H9 (cell line): Measurements from ENCODE around the gene MTMR12. TPM values are rescaled to one million over a fixed set of nuclear protein-coding genes. Genes with fewer than 3 reads are reported as not detected.

ENCODE experiments used
- DNase-seq: peaks from one replicate; pipeline ENCODE4 v3.0.0-alpha.2; 2017
- H2AFZ ChIP-seq: one replicate; pipeline ENCODE4 v1.6.1; 2013; ENCODE audit warnings: mild to moderate bottlenecking, low read length, control low read depth, moderate library complexity
- H2AK5ac ChIP-seq: 2 replicates; pipeline ENCODE4 v1.6.1; 2013; ENCODE audit warnings: low read length, control low read depth, mixed read lengths; ENCODE audit not compliant: insufficient read length
- H2BK120ac ChIP-seq: one replicate; pipeline ENCODE4 v1.6.1; 2013; ENCODE audit warnings: low read depth, mild to moderate bottlenecking, low read length, control low read depth, inconsistent platforms; ENCODE audit not compliant: poor library complexity, severe bottlenecking
- H2BK12ac ChIP-seq: 2 replicates; pipeline ENCODE4 v1.6.1; 2013; ENCODE audit warnings: low read length, control low read depth, mixed read lengths, low read depth; ENCODE audit not compliant: insufficient read length
- H2BK15ac ChIP-seq: 2 replicates; pipeline ENCODE4 v1.6.1; 2013; ENCODE audit warnings: low read depth, low read length, control low read depth
- H2BK20ac ChIP-seq: one replicate; pipeline ENCODE4 v1.6.1; 2013; ENCODE audit warnings: low read depth, mild to moderate bottlenecking, low read length, control low read depth, inconsistent platforms; ENCODE audit not compliant: poor library complexity, severe bottlenecking
- H2BK5ac ChIP-seq: 2 replicates; pipeline ENCODE4 v1.6.1; 2013; ENCODE audit warnings: low read length, control low read depth, mixed read lengths; ENCODE audit not compliant: insufficient read length
- H3K14ac ChIP-seq: 2 replicates; pipeline ENCODE4 v1.6.1; 2013; ENCODE audit warnings: low read length, control low read depth; ENCODE audit not compliant: insufficient read depth
- H3K18ac ChIP-seq: 2 replicates; pipeline ENCODE4 v1.6.1; 2013; ENCODE audit warnings: low read depth, mild to moderate bottlenecking, mixed read lengths, low read length, control low read depth; ENCODE audit not compliant: insufficient read length
- H3K23ac ChIP-seq: 2 replicates; pipeline ENCODE4 v1.6.1; 2013; ENCODE audit warnings: low read length, control low read depth, mixed read lengths, low read depth; ENCODE audit not compliant: insufficient read length
- H3K23me2 ChIP-seq: 2 replicates; pipeline ENCODE4 v1.6.1; 2013; ENCODE audit warnings: low read depth, mild to moderate bottlenecking, mixed read lengths, low read length, control low read depth; ENCODE audit not compliant: insufficient read length, poor library complexity, severe bottlenecking
- H3K27ac ChIP-seq: 2 replicates; pipeline ENCODE4 v1.5.1; 2013; ENCODE audit warnings: low read length, control low read depth, mixed read lengths, low read depth; ENCODE audit not compliant: insufficient read length
- H3K27me3 ChIP-seq: 2 replicates; pipeline ENCODE4 v1.6.1; 2013; ENCODE audit warnings: low read length, control low read depth, inconsistent platforms; ENCODE audit not compliant: insufficient read depth
- H3K4ac ChIP-seq: 2 replicates; pipeline ENCODE4 v1.6.1; 2013; ENCODE audit warnings: low read depth, mild to moderate bottlenecking, control low read depth, inconsistent platforms, low read length, moderate library complexity
- H3K4me1 ChIP-seq: 2 replicates; pipeline ENCODE4 v1.6.1; 2013; ENCODE audit warnings: low read length, control low read depth, inconsistent platforms; ENCODE audit not compliant: insufficient read depth
- H3K4me2 ChIP-seq: 2 replicates; pipeline ENCODE4 v1.6.1; 2013; ENCODE audit warnings: low read length, control low read depth, mixed read lengths; ENCODE audit not compliant: insufficient read length, insufficient read depth
- H3K56ac ChIP-seq: 2 replicates; pipeline ENCODE4 v1.6.1; 2013; ENCODE audit warnings: low read depth, mild to moderate bottlenecking, mixed read lengths, low read length, control low read depth; ENCODE audit not compliant: insufficient read length
- H3K79me1 ChIP-seq: 2 replicates; pipeline ENCODE4 v1.6.1; 2013; ENCODE audit warnings: low read depth, mild to moderate bottlenecking, moderate library complexity, low read length, control low read depth, inconsistent platforms; ENCODE audit not compliant: insufficient read depth, poor library complexity, severe bottlenecking
- H3K79me2 ChIP-seq: 2 replicates; pipeline ENCODE4 v1.6.1; 2013; ENCODE audit warnings: low read length, control low read depth, inconsistent platforms; ENCODE audit not compliant: insufficient read depth
- H3K9ac ChIP-seq: 2 replicates; pipeline ENCODE4 v1.6.1; 2013; ENCODE audit warnings: low read length, control low read depth, mixed read lengths; ENCODE audit not compliant: insufficient read length; ENCODE audit errors: extremely low read depth
- H3K9me3 ChIP-seq: one replicate; pipeline ENCODE4 v1.6.1; 2013; ENCODE audit warnings: low read depth, low read length, inconsistent platforms; ENCODE audit not compliant: control insufficient read depth
- H3T11ph ChIP-seq: one replicate; pipeline ENCODE4 v1.6.1; 2013; ENCODE audit warnings: mild to moderate bottlenecking, low read length, control low read depth, inconsistent platforms
- H4K20me1 ChIP-seq: one replicate; pipeline ENCODE4 v1.6.1; 2013; ENCODE audit not compliant: control insufficient read depth, insufficient read length, insufficient read depth
- H4K5ac ChIP-seq: 2 replicates; pipeline ENCODE4 v1.6.1; 2013; ENCODE audit warnings: low read depth, mild to moderate bottlenecking, mixed read lengths, low read length, control low read depth; ENCODE audit not compliant: insufficient read length
- H4K8ac ChIP-seq: replicated peaks from 2 replicates; pipeline ENCODE4 v1.6.1; 2013; ENCODE audit warnings: low read length, control low read depth, mixed read lengths, low read depth; ENCODE audit not compliant: insufficient read length
- H4K91ac ChIP-seq: 2 replicates; pipeline ENCODE4 v1.6.1; 2013; ENCODE audit warnings: low read depth, mild to moderate bottlenecking, moderate library complexity, mixed read lengths, low read length, control low read depth; ENCODE audit not compliant: insufficient read length
- H3K27ac Mint-ChIP-seq, 3 experiments: 2 replicates in 2 of 3; 3 replicates in 1 of 3; pipeline ENCODE4 v1.8.0; 2020 to 2021; ENCODE audit warnings: mixed read lengths in 3 of 3, mild to moderate bottlenecking in 1 of 3, moderate library complexity in 1 of 3
- H3K27me3 Mint-ChIP-seq: 2 replicates; pipeline ENCODE4 v1.8.0; 2021; ENCODE audit warnings: low read depth, mild to moderate bottlenecking, moderate library complexity, mixed read lengths
- H3K36me3 Mint-ChIP-seq, 3 experiments: 2 replicates in 2 of 3; 3 replicates in 1 of 3; pipeline ENCODE4 v1.8.0; 2020 to 2021; ENCODE audit warnings: low read depth in 3 of 3, mixed read lengths in 3 of 3; ENCODE audit not compliant: insufficient read depth in 1 of 3
- H3K4me1 Mint-ChIP-seq, 2 experiments: 2 replicates each; pipeline ENCODE4 v1.8.0; 2020; ENCODE audit warnings: mixed read lengths in 2 of 2
- H3K4me3 Mint-ChIP-seq, 2 experiments: 2 replicates in 1 of 2; 3 replicates in 1 of 2; pipeline ENCODE4 v1.8.0; 2020 to 2021; ENCODE audit warnings: mild to moderate bottlenecking in 2 of 2, mixed read lengths in 2 of 2, moderate library complexity in 1 of 2
- H3K9me3 Mint-ChIP-seq, 2 experiments: 2 replicates in 1 of 2; 3 replicates in 1 of 2; pipeline ENCODE4 v1.8.0; 2020; ENCODE audit warnings: mild to moderate bottlenecking in 2 of 2, mixed read lengths in 2 of 2, moderate library complexity in 1 of 2
- CTCF ChIP-seq: fragments of 200-600 bp; sonication (generic); conservative IDR thresholded peaks from 3 replicates; pipeline ENCODE4 v1.8.0; 2021; ENCODE audit warnings: antibody characterized with exemption, mild to moderate bottlenecking
- WGBS: extraction: QIAGEN DNeasy Blood & Tissue Kit; methylation state at CpG from one replicate; pipeline ENCODE4 v1.1.7; 2013; ENCODE audit warnings: missing lambda C conversion rate, low lambda C conversion rate, mixed read lengths; ENCODE audit not compliant: insufficient read length; ENCODE audit errors: extremely low coverage; 5-methylcytosine and 5-hydroxymethylcytosine counted together
- total RNA-seq: library from RNA; stranded (reverse); gene quantifications from 2 replicates; pipeline ENCODE4 v1.2.1, GENCODE V29; 2021

Gene MTMR12
- total RNA-seq, 1 experiment from 2014 or later, result 39.3 TPM

- H3K79me1 ChIP-seq, result no peaks in the 10 kb centered on the region
- no peak overlapping the region for H3K27ac ChIP-seq
- H3K14ac ChIP-seq, result no peak overlapping the region
- no peaks in the 10 kb centered on the region for H3K79me2 ChIP-seq
- H3T11ph ChIP-seq, result no peak overlapping the region
- no peak overlapping the region for H3K56ac ChIP-seq
- H4K8ac ChIP-seq, result no peak overlapping the region
- H2AK5ac ChIP-seq, result no peak overlapping the region
- H2BK20ac ChIP-seq, result no peak overlapping the region
- no peak overlapping the region for H3K4ac ChIP-seq
- no peaks in the 10 kb centered on the region; a peak in 1 of 5 replicates for H3K9me3 Mint-ChIP-seq
- H2AFZ ChIP-seq, result no peak overlapping the region
- no peak overlapping the region for H3K23ac ChIP-seq
- no peak overlapping the region for H4K5ac ChIP-seq
- H4K20me1 ChIP-seq, result no peaks in the 10 kb centered on the region
- H3K4me3 Mint-ChIP-seq, result no peak overlapping the region
- H3K23me2 ChIP-seq, result no peaks in the 10 kb centered on the region
- H4K91ac ChIP-seq, result no peak overlapping the region
- no peaks in the 10 kb centered on the region; the same call in 1 of the 2 replicates for H3K27me3 Mint-ChIP-seq
- no peak overlapping the region for H2BK120ac ChIP-seq
- no peak overlapping the region for H3K18ac ChIP-seq
- WGBS, result no CpG with 5 or more reads among the region's 3 CpGs
- H2BK12ac ChIP-seq, result no peak overlapping the region
- peaks cover 5 to 6% of the 10 kb centered on the region in 2 experiments for H3K4me1 Mint-ChIP-seq
- H3K9me3 ChIP-seq, result no peaks in the 10 kb centered on the region
- TF ChIP-seq CTCF, result no peak
- peak overlapping the region in 1 of 3 experiments; percentile 1; a peak in 1 of 7 replicates for H3K27ac Mint-ChIP-seq
- H3K4me2 ChIP-seq, result no peak overlapping the region
- no peak overlapping the region for H3K9ac ChIP-seq
- no peaks in the 10 kb centered on the region for H3K27me3 ChIP-seq
- H3K4me1 ChIP-seq, result no peaks in the 10 kb centered on the region
- peaks cover 48 to 88% (median 85%) of the 10 kb centered on the region in 3 experiments for H3K36me3 Mint-ChIP-seq
- H2BK5ac ChIP-seq, result no peak overlapping the region
- no peak for DNase-seq
- H2BK15ac ChIP-seq, result no peak overlapping the region
Measured at GRCh38 chr5:32258424-32258823, 54.3 kb downstream of the MTMR12 start.
